SU-DHL-6 (cell line): ENCODE measurements around the gene SMAD3.

Experiments used
- CTCF ChIP-seq: fragments of 200-600 bp; sonication (generic); IDR thresholded peaks from one replicate; pipeline ENCODE4 v1.5.1; 2017; ENCODE audit warnings: antibody characterized with exemption, mild to moderate bottlenecking, low read length, moderate library complexity; ENCODE audit not compliant: insufficient read depth, poor library complexity, severe bottlenecking
- EZH2phosphoT487 ChIP-seq: fragments of 200-600 bp; sonication (generic), shearing (Covaris generic); conservative IDR thresholded peaks from 2 replicates; pipeline ENCODE4 v1.6.1; 2018; ENCODE audit warnings: mild to moderate bottlenecking, antibody characterized with exemption, low read length, moderate library complexity, mixed read lengths

DNA sequence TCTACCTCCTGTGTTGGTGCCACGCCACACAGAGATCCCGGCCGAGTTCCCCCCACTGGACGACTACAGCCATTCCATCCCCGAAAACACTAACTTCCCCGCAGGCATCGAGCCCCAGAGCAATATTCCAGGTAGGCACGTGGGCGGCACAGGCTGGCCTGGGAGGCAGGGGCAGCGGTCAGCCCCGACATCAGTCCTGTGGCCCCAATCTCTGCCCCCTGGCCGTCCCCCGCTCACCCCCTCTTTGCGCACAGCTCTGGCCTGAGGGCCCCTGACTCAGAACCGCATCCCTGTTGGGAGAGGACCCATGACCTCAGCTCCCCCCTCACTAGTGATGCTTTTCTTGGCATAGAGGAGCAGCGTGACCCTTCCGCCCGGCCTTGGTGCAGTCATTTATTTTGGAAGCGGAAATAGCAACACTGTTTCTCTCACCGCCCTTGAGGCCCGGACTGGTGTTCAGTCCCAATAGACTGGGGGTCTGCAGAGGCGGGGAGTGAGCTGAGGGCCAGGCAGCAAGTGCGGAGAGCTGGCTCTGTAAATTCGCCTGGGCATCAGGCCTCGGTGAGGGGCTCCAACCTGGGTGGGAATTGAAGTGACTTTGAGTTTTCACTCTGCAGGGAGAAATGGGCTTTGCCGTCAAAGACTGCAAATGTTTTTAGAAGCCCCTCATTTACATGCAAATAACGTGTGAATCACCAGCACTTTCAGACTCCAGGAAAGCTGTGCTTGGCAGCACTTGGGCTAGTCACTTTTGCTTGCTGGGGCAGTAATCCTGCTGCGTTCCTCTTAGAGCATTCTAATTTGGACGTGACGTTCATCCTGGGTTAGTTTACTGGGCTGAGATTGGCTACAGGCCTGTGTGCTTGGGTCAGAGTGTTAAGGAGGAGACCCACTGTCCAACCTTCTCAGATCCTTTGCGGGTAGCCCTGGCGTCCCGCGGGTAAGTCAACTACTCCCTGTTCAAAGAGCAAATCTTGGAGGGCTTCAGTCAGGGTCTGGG, 100.2 kb downstream of the SMAD3 start:
- TF ChIP-seq CTCF (no peak), EZH2phosphoT487 (no peak)
